Dermis microvascular lymphatic vessel endothelial cell (primary cell): ENCODE results near the gene IL2RA. TPM values are rescaled to one million over a fixed set of nuclear protein-coding genes. Genes with fewer than 3 reads are reported as not detected.
"Not testable (repeated sequence)": the region's sequence is repeated elsewhere in the genome, so short reads cannot be mapped to it uniquely, and the experiment has no call there.

Source experiments
- DNase-seq, 2 donors: peaks; one replicate each; pipeline versions ENCODE4 v3.0.0 to v3.0.0-alpha.2; 2010; ENCODE audit warnings: low read depth in 2 of 2
- total RNA-seq: library from RNA; depleted of rRNA; stranded (reverse); fragments of >200 nt; gene quantifications from 2 replicates; pipeline ENCODE4 v1.2.1, GENCODE V29; 2014

IL2RA gene
- not detected in 2 replicates for total RNA-seq

- no peak for DNase-seq
Observed at GRCh38 chr10:6062101-6062771, at the start of gene IL2RA. Gene IL2RA (minus strand): TSS chr10:6062367. CDS start chr10:6062151, 216 bp downstream.

- no peak for DNase-seq
Observed at GRCh38 chr10:6110136-6110535, 48.0 kb upstream of the IL2RA start.

GRCh38 chr10:6109444-6109775 lies 47.2 kb upstream of the IL2RA start:
- DNase-seq = no peak

- peak; percentile 54 to 67 for DNase-seq
Observed at GRCh38 chr10:6108631-6109443, 46.7 kb upstream of the IL2RA start.

- no peak for DNase-seq
Observed at GRCh38 chr10:6108072-6108471, 45.9 kb upstream of the IL2RA start.

GRCh38 chr10:6107616-6108015 lies 45.4 kb upstream of the IL2RA start:
- not testable (repeated sequence) for DNase-seq

GRCh38 chr10:6103591-6103990 lies 41.4 kb upstream of the IL2RA start:
- peak in 1 of 2 donors; percentile 52 for DNase-seq

GRCh38 chr10:6102128-6102527 lies 40.0 kb upstream of the IL2RA start:
- no peak for DNase-seq

- no peak for DNase-seq
Observed at GRCh38 chr10:6101181-6101580, 39.0 kb upstream of the IL2RA start.

- DNase-seq = no peak
Observed at GRCh38 chr10:6100370-6100769, 38.2 kb upstream of the IL2RA start.

GRCh38 chr10:6098156-6098555 lies 36.0 kb upstream of the IL2RA start:
- DNase-seq = no peak

GRCh38 chr10:6097063-6097462 lies 34.9 kb upstream of the IL2RA start:
- no peak for DNase-seq

- DNase-seq = no peak
Observed at GRCh38 chr10:6095810-6096570, 33.8 kb upstream of the IL2RA start.

GRCh38 chr10:6092731-6093130 lies 30.6 kb upstream of the IL2RA start:
- DNase-seq = no peak

GRCh38 chr10:6091630-6092029 lies 29.5 kb upstream of the IL2RA start:
- DNase-seq = peak in 1 of 2 donors; percentile 89

- DNase-seq = peak in 1 of 2 donors; percentile 25
Observed at GRCh38 chr10:6089334-6090219, 27.4 kb upstream of the IL2RA start.

GRCh38 chr10:6088721-6089333 lies 26.7 kb upstream of the IL2RA start, which contains the start of gene RBM17:
Gene RBM17 (plus strand): TSS chr10:6089034. CDS start chr10:6097066, 8,032 bp downstream.
- DNase-seq = peak; percentile 93 to 98

- DNase-seq = peak; percentile 93 to 94
Observed at GRCh38 chr10:6086375-6087233, 24.4 kb upstream of the IL2RA start.
